Stimulated activated CD4-positive, alpha-beta T cell treated with anti-CD3 and anti-CD28 coated beads, Interleukin-1b, Interleukin-23, amount 100 ng/mL, for 48 hours (primary cell): ENCODE data around the gene ITGA11.

Experiments
- DNase-seq: peaks from one replicate; pipeline ENCODE4 v3.0.0-alpha.2; 2020

ITGA11 gene, protein sequence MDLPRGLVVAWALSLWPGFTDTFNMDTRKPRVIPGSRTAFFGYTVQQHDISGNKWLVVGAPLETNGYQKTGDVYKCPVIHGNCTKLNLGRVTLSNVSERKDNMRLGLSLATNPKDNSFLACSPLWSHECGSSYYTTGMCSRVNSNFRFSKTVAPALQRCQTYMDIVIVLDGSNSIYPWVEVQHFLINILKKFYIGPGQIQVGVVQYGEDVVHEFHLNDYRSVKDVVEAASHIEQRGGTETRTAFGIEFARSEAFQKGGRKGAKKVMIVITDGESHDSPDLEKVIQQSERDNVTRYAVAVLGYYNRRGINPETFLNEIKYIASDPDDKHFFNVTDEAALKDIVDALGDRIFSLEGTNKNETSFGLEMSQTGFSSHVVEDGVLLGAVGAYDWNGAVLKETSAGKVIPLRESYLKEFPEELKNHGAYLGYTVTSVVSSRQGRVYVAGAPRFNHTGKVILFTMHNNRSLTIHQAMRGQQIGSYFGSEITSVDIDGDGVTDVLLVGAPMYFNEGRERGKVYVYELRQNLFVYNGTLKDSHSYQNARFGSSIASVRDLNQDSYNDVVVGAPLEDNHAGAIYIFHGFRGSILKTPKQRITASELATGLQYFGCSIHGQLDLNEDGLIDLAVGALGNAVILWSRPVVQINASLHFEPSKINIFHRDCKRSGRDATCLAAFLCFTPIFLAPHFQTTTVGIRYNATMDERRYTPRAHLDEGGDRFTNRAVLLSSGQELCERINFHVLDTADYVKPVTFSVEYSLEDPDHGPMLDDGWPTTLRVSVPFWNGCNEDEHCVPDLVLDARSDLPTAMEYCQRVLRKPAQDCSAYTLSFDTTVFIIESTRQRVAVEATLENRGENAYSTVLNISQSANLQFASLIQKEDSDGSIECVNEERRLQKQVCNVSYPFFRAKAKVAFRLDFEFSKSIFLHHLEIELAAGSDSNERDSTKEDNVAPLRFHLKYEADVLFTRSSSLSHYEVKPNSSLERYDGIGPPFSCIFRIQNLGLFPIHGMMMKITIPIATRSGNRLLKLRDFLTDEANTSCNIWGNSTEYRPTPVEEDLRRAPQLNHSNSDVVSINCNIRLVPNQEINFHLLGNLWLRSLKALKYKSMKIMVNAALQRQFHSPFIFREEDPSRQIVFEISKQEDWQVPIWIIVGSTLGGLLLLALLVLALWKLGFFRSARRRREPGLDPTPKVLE

DNA sequence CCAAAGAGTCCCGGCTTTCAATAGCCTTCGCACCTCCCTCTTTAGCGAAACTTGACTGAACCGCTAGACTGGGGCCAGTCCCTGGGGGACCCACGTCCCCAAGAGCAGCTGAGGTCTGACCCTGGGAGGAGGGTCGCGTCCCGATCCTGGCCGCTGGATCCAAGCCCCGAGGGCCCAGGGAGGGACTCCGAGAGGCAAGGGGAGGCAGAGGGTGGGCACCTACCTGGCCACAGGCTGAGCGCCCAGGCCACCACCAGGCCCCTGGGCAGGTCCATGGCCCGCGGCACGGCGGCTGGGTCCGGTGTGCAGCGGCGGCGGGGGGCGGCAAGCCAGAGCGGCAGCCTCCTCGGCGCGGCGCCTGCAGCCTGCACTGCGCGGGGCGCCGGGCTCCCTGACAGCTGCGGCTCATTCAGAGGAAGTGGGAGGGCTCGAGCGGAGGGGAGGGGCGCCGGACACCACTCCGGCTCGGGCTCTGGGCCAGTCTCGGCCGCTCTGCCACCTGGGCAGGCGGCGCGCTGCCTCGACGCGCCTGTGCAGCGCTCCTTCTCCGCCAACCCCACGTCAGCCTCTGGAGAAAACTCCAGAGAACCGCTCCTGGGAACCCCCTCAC is at the start of gene ITGA11:
TSS of gene ITGA11 (minus strand) at position 372 of the 610 bp plus-strand sequence. CDS start at position 275, 97 bp downstream.
- no peak for DNase-seq

DNA sequence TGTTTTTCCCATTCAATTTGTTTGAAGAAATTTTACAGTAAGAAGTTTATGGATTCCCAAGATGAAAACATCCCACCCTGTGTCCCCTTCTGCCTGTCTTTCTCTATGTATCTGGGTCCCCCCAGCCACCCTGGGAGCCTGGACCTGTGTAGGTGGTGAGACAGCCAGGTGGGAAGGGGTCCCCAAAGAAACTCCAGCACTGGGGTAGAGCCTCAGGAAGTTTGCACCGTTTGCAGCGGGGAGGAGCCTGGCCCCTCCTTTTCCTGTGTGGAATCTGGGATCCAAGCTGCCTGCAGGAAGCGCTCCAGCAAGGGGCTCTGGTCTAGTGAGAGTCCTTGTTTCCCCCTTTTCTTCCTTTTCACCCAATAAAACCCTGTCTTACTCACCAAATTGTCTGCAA is 49.4 kb upstream of the ITGA11 start:
- no peak for DNase-seq

DNA sequence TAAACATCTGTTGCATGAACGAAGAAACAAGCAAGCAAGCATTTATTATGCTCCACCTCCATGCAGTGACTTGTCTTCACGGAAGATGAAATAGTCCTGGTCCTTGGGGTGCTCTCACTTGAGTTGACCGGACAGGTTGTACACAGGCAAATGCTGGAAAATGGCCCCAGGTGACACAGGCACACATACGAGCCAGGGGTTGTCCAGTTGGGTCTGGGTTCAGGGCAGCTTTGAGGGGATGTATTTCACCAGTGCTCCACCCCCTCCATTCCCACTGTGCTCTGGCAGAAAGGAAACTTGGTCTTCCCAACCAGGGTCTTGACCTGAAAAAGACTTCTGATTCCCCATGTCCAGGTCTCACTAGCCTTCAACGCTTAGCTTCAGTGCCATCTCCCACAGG is 48.3 kb upstream of the ITGA11 start:
- no peak for DNase-seq

DNA sequence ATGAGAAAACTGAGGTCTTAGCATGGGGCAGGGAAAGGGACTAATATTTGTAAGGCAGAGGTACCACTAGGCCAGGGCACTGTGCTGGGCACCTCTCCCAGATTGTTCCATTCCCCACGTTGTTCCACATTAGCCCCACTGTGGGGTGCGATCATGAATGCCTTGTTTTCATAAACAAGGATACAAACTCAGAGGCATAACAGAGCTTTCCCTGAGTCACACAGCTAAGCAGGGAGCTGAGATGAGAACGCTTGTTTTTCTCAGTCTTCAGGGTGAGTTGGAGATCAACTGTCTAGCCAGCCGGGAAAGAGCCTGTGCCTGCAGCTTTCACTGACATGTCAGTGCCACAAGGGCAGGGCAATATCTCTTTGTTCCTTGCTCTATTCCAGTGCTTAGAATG is 47.9 kb upstream of the ITGA11 start:
- DNase-seq: no peak

DNA sequence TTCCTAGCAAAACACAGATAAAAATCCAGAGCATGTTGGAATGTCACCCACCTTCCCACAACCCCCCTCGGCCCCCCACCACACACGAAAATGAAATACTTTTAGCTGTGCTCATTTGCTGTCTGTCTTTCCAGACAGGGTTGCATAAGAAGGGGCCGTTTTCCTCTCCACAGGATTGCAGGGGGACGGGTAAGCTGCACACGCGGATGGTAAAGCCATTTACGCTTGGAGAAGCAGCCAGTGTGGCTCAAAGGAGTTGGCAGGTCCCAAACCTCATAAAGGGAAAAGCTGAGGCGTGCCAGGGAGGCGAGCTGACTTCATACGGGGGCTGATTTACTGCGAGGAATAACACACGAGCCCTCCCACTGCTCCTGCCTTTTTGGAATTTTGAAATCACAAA is 47.4 kb upstream of the ITGA11 start:
- no peak for DNase-seq

DNA sequence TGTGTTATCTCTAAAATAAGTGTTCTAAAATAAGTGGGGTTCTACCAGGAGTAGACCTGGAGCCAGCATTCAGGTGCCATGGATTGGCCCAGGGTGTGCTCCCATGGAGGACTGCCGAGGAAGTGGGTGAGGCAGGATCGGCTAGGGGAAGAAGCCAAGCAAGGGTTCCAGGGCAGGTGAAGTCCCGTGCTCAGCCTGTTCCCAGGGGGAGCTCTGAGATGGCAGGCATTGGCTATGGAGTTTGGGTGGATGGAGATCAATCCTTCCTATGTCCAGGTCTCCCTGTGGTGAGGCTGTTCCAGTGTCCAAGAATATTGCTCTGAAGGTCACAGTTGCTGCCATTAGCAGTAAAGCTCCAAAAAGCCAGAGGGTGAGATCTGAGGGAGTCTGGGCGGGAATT is 46.9 kb upstream of the ITGA11 start:
- no peak for DNase-seq

DNA sequence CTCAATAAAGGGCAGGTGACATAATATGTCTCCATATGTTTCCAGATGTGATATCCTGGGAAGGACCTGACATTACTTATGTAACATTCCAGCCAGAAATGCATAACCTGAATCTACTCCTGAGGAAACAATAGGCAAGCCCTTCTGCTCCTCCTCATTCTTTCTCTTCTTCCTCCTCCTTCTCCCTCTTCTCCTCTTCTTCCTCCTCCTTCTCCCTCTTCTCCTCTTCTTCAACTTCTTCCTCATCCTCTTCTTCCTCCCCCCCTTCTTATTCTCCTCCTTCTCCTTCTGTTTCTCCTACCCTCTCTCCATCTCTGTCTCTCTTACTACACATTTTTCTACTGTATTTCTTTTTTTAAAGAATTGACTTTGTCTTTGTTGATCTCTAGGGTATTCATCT is 43.5 kb upstream of the ITGA11 start:
- DNase-seq: no peak

DNA sequence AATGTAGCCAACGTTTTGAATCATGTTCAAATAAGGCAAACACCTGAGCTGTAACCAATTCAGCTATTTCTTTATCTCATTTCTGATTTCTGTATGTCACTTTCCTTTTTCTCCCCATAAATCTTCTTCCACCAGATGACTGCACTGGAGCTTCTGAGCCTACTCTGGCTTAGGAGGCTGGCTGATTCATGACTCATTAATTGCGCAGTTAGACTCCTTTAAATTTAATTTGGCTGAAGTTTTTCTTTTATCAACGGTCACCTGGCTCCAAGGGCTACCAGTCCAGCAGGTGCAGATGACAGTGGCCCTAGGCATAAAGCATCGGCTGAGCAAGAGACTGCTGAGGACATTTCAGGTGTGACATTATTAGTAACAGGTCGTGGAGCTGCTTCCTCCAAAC is 39.6 kb upstream of the ITGA11 start:
- DNase-seq: no peak

DNA sequence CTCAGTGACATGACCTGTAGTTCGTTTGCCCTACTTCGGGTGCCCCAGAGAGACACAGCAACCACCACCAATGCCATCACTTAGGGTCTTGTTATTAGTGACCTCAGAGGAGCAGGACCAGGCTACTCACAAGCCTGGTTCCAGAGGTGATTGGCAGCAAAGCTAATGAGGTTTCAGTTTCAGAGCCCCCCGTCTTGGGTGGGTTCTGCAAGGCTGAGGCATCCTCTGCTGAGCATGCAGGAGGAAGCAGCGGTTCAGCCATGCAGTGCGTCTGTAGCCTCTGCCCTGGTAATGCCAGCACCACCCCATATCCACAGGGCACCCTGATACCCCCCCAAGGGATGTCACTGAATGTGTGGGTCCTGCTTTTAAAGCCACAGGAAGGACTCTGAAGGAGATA is 39.0 kb upstream of the ITGA11 start:
- DNase-seq: no peak

DNA sequence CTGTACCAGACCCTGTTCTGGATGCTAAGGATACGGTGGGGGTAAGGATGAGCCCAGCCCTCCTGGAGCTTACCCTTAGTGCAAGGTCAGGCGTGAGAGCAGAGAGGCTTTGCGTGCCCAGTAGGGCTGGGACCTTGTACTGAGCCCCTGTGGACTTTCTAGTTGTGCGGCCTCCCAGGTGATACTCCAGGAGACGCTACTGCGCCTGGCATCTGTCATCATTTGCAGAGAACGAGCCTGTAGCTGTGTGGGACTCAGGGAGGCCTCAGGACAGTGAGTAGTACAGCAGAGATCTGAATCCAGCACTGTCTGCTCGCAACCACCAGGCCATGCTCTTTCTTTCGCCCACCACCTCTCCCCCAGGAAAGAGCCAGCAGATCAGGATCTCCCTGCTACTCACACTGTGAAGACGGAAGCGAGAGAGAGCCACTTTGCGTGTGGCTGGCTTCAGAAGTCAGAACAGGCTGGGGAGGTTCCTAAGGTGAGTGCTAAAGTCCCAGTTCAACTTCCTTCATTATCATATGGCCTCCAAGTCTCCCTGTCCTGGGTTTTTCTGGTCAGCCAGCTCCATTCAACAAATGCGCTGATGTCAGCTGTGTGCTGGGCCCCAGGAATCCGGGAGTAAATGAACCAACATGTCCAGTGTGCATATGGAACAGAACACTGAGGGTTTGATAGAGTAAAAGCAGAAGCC is 38.2 kb upstream of the ITGA11 start:
- no peak for DNase-seq

DNA sequence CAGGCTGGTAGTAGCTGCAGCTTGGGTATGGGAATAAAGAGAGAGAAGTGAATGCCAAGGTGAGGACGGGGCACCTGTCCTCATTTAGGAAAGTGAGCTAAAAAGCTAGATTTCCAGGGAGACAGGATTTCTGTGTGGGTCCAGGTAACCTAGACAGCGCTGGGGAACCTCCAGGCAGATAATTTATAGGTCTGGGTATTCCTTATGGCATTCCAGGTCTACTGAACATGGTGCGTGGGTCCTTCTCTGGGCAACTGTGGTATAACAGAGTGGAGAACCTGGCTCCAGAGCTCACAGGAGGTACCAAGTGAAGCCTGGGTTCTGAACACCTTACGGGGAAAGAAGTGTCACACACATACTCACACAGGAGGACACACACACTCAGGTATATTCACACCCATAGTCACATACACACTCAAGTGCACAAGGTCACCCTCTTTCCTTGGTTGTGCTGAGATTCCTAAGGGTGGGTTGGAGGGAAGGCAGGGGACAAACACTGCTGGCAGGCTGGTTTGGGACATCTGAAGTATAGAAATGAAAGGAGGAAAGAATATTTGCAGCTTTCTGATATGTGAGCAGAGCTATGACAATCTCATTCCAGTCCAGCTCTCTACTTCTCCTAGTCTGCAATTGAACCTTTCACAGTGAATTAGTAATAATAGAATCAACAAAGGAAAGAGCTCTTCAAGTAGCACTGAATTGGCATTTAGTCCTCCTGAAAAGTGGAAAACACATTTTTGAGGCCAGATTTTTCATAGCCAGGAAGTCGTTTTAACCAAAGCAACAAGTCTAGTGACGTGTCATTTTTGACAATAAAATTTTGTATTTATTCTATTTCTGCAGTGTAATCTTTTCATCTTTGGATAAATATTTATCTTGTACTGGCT is 37.4 kb upstream of the ITGA11 start:
- DNase-seq: no peak

DNA sequence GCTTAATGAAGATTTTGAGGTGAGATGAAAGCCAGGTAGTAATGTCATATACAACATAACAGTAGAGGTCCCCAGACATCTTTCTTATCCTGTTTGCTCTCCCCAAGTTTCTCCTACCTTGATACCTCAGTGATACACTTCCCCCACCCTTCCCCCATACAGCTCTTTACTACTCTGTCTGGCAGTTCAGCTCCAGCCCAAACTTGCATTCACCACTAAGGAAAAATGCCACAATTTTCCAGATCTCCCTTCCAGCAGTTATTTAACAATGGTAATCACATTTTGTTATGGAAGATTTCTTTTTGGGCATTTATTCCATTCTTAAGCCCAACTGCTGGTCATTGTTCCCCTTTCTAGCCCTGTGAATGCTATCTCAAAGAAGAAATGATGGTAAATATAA is 34.9 kb upstream of the ITGA11 start:
- DNase-seq: no peak

DNA sequence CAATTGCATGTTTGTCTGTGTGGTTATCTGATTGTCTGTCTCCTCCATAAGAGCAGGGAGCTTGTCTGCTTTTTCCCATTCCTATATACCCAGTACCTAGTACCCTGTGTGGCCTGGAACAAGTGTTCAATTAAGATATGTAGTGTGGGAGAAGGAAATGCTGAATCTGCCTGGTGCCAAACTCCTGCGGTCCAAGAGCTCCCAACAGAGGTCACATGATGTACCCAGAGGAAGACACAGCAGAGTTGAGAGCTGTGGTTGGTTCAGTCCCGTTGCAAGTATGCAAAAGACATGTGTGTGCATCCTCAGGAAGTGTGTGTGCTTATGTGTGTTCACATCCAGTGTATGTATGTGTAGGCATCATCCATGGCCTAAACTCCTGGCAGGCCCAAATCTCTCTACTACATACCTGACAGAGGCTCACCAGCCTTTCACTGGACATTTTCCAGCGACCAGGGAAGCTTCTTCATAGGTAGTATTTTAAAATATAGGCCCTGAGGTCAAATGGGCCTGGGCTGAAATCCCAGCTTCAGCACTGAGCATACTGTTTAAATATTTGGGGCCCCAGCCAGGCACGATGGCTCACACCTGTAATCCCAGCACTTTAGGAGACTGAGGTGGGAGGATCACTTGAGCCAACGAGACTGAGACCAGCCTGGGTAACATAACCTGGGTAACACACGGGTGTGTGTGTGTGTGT is 34.0 kb upstream of the ITGA11 start:
- no peak for DNase-seq

DNA sequence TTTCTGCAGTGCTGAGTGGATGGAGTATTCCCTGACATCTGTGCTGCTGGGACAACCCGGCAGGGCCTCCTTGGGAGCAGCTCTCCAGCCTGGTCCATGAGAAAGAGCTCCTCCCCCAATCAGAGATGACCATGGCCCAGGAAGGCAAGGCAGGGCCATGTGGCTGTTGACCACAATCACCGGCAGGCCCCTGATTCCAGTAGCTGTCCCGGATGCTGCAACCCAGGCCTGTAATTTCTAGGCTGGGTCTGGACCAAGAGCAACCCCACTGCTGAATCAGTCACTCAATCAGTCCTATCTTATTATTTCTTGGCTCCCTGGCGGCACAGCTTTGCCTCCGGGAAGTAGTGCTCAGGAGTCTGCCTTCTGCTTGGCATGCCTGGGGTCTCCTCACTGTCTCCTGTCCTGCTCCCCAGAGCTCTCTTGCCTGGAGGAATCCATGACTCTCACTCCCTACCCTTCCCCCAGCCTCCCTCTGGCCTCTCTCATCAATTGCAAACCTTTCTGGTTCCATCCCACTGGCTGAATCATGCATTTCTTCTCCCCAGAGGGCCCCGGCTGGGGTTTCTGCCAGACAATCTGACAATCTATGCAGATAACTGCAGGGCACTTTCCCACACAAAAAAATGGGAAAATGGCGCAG is 32.6 kb upstream of the ITGA11 start:
- no peak for DNase-seq

DNA sequence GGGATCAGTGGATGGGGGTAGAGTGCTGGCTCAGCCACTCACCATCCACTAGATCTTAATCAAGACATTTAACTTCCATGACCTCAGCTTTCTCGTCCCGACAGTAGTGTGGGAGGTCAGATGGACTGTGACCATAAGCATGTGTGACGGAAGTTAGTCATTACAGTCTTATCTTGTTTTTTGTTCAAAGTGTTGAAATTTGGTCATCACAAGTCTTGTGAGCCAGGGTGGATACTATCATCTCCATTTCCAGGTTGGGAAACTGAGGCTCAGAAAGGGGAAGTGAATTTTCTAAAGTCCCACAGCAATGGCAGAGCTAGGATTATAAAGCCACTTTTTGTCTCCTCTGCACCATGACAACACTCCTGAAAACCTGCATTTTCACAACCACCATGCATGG is 32.0 kb upstream of the ITGA11 start:
- DNase-seq: no peak

DNA sequence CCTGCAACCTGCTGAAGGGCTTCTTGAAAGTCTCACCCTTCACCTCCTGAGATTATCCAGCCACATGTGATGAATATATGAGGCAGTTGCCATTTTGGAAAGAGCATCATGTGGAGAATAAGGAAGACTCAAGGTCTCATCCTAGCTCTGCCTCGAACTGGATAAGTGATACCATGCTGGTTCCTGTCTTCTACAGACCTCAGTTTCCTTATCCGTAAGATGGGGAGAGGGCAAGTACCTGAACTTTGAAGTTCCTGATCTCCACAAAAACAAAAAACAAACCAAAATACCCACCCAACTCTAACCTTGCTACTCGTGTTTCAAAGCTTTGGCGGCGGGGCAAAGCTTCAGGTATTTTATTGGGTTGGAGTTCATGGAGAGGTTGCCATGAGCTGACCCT is 31.5 kb upstream of the ITGA11 start:
- DNase-seq: no peak

DNA sequence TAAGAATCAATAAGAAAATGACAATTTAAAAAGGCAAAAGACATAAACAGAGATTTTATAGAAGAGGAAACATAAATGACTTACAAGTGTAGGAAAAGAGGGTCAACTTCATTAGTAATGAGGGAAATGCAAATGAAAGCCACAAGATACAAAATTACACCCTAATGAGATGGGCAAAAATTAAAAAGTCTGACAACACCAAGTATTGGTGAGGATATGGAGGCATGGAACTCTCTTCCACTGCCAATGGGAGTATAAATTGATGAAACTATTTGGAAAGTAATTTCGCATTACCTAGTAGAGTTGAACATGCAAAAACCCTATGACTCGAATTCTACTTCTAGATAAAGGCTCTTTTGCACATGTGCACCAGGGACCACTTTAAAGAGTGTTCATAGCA is 28.2 kb upstream of the ITGA11 start:
- DNase-seq: no peak

DNA sequence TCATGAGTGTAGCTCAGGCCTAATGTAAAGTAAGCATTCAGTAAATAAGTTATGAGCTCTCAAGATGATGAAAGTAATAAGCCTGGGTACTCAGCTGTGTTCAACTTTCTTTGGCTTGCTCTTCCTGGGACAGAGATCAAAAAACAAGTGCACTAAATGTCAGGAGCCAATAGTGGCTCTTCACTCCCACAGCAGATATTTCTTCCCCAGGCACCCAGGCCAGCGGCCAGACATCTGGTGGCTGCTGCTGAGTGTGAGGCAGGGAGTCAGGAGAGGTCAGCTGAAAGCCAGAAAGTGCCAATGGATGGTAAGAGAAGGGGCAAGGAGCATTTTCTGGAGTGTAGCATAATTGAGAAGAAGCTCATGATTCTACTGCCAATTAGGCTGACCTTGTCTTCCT is 18.2 kb upstream of the ITGA11 start:
- no peak for DNase-seq

DNA sequence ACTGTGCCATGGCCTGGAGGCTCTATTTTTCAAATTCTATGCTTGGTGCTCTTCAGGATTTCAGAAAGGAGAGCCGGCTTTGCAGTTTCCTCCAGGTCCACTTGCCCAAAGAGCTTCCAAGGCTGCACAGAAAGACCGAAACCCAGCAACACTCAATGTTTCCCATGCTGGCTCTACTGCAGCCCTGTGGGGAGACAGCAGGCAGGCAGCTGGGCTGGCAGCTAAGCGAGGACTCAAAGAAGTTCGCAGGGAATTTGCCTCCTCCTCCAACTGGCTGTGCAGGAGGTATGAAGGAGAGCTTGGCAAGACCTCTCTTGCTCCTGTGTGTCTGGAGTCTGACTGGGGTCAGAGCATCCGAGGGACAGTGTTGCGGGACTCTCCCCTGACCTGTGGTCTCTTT is 17.4 kb upstream of the ITGA11 start:
- no peak for DNase-seq
